ENCODE measurements around the gene COQ8A.

GRCh38 chr1:226892524-226892875 lies 47.6 kb upstream of the COQ8A start:
- TF ChIP-seq CTCF (conservative IDR thresholded peaks at IDR 0.05; ENCODE audit: low read depth in 2 of 2) (peak in 1 of 2 experiments; percentile 31; a peak in 2 of 4 replicates), EZH2 (IDR thresholded peaks at IDR 0.05; ENCODE audit: low read depth, unreplicated experiment) (no peak), EZH2phosphoT487 (IDR thresholded peaks at IDR 0.05; ENCODE audit: unreplicated experiment) (no peak), REST (IDR thresholded peaks at IDR 0.05; ENCODE audit: unreplicated experiment) (no peak), POLR2AphosphoS5 (IDR thresholded peaks at IDR 0.05; ENCODE audit: low read depth) (no peak), CREB1 (CRISPR knock-in tag; IDR thresholded peaks at IDR 0.05; ENCODE audit: low read depth) (no peak), JUNB (IDR thresholded peaks at IDR 0.05; ENCODE audit: unreplicated experiment) (no peak), ZNF462 (CRISPR knock-in tag; IDR thresholded peaks at IDR 0.05) (no peak), STAT1 (IDR thresholded peaks at IDR 0.05; ENCODE audit: unreplicated experiment) (no peak), NANOG (IDR thresholded peaks at IDR 0.05; ENCODE audit: borderline replicate concordance) (no peak)
